Measurements from ENCODE around the gene CCPG1.
A peak's percentile ranks its signal among the peaks of the same experiment; 100 is the strongest.
"Not testable (repeated sequence)": the region's sequence is repeated elsewhere in the genome, so short reads cannot be mapped to it uniquely, and the experiment has no call there.

CCPG1 gene

DNA sequence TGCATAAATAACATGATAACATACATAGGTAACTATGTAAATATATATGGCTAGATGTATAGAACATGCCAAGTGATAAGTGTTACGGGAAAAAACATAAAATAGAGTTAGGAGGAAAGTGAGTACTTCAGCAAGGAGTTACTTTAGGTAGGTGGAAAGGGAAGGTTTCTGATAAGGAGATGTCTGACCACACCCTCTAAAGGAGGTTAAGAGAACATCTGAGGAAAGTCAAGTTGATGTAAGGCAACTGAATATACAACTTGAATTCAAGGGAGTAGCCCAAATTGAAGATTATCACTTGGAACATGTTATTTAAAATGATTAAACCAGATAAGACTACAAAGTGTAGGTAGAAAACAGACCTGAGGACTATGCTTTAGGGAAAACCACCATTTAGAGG, 13.9 kb upstream of the CCPG1 start:
- no peak for TF ChIP-seq CTCF (IDR thresholded peaks at IDR 0.05; ENCODE audit: low read depth, low read length)
- no peak overlapping the region for H3K4me3 ChIP-seq (replicated peaks in 1 of 2; ENCODE audit: low read depth in 2 of 2, low read length in 2 of 2)
- no peak for DNase-seq (ENCODE audit: low read depth in 2 of 2)

- no peak for TF ChIP-seq CTCF (IDR thresholded peaks at IDR 0.05; ENCODE audit: low read depth, low read length)
- no peak for DNase-seq (ENCODE audit: low read depth in 2 of 2)
Measured at GRCh38 chr15:55420171-55420866, 12.2 kb upstream of the CCPG1 start.

DNA sequence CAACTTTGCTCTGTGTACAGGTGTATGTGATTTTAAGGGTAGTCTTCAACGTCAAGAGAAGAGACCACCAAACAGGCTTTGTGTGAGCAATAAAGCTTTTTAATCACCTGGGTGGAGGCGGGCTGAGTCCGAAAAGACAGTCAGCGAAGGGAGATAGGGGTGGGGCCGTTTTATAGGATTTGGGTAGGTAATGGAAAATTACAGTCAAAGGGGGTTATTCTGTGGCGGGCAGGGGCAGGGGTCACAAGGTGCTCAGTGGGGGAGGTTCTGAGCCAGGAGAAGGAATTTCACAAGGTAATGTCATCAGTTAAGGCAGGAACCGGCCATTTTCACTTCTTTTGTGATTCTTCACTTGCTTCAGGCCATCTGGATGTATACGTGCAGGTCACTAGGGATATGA, 9.5 kb upstream of the CCPG1 start:
- not testable (repeated sequence) for H3K4me3 ChIP-seq (replicated peaks in 1 of 2; ENCODE audit: low read depth in 2 of 2, low read length in 2 of 2); DNase-seq (ENCODE audit: low read depth in 2 of 2)

More at GRCh38 chr15:55420171-55420866, 12.2 kb upstream of the CCPG1 start:
- H3K4me3 ChIP-seq (replicated peaks in 1 of 2; ENCODE audit: low read depth in 2 of 2, low read length in 2 of 2), result no peak overlapping the region

GRCh38 chr15:55408976-55409375, 817 bp upstream of the CCPG1 start:
- DNase-seq (ENCODE audit: low read depth in 2 of 2), result not testable (repeated sequence)
- peak overlapping the region; percentile 90 to 92 for H3K4me3 ChIP-seq (replicated peaks in 1 of 2; ENCODE audit: low read depth in 2 of 2, low read length in 2 of 2)

DNA sequence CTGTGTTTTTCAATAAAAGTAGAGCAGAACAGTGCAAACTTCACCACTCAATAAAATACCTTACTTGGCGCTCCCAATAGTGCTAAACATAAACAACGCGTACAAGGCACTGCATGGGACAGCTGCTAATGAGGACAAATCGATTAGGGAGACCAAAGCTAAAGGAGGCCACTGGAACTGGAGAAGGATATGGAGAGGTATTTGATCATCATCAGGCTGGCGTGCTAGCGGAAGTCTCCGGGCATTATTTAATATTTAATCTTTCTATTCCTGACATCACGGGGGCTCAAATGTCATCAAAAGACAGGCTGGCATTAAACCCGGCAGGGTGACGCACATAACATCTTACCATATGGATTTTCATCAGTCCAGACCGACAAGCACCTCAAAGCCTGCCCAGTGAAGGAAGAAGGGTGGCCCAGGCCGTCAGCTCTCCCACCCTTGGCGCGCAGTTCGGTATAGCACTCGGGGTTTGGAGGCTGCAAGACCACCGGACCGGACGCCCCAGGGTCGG, 604 bp downstream of the CCPG1 start:
- TF ChIP-seq CTCF (IDR thresholded peaks at IDR 0.05; ENCODE audit: low read depth, low read length), result no peak
- peak overlapping the region; percentile 90 to 92 for H3K4me3 ChIP-seq (replicated peaks in 1 of 2; ENCODE audit: low read depth in 2 of 2, low read length in 2 of 2)
- DNase-seq (ENCODE audit: low read depth in 2 of 2), result peak; percentile 28 to 49

- peak; percentile 54 to 55 for DNase-seq (ENCODE audit: low read depth in 2 of 2)
- H3K4me3 ChIP-seq (replicated peaks in 1 of 2; ENCODE audit: low read depth in 2 of 2, low read length in 2 of 2), result no peak overlapping the region
- TF ChIP-seq CTCF (IDR thresholded peaks at IDR 0.05; ENCODE audit: low read depth, low read length), result no peak
Measured at GRCh38 chr15:55403531-55403930, 4.6 kb downstream of the CCPG1 start.

GRCh38 chr15:55402707-55403106, 5.5 kb downstream of the CCPG1 start:
- DNase-seq (ENCODE audit: low read depth in 2 of 2), result peak; percentile 13 to 23
- no peak overlapping the region for H3K4me3 ChIP-seq (replicated peaks in 1 of 2; ENCODE audit: low read depth in 2 of 2, low read length in 2 of 2)
- no peak for TF ChIP-seq CTCF (IDR thresholded peaks at IDR 0.05; ENCODE audit: low read depth, low read length)

DNA sequence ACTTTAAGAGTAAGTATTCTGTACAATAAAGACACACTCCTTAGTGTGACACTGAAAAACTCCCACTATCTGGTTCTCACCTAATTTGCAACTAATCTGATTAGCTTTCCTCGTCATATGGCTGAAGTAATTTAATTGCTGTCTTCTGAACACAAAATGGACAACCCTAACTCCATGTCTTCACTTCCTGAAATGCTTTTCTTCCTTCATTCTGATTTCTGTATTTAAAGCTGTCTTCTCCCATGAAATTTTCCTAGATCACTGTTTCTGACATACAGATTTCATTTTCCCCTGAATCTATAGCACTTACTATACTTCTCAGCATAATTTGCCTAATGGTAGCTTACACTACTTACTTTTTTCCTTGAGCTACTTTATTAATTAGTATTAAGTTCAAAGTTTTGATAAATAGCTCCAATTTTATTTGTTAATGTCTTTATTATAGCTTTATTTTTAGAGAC, 6.3 kb downstream of the CCPG1 start:
- TF ChIP-seq CTCF (IDR thresholded peaks at IDR 0.05; ENCODE audit: low read depth, low read length), result no peak
- DNase-seq (ENCODE audit: low read depth in 2 of 2), result no peak
- no peak overlapping the region for H3K4me3 ChIP-seq (replicated peaks in 1 of 2; ENCODE audit: low read depth in 2 of 2, low read length in 2 of 2)

GRCh38 chr15:55400050-55400449, 8.1 kb downstream of the CCPG1 start:
- DNase-seq (ENCODE audit: low read depth in 2 of 2), result not testable (repeated sequence)

More at GRCh38 chr15:55400050-55400449, 8.1 kb downstream of the CCPG1 start:
- H3K4me3 ChIP-seq (replicated peaks in 1 of 2; ENCODE audit: low read depth in 2 of 2, low read length in 2 of 2), result not testable (repeated sequence)

All from cardiac fibroblast (primary cell).